Suppressor macrophage (primary cell): Measurements from ENCODE around the gene KRTAP10-4.
"Not testable (repeated sequence)": the region's sequence is repeated elsewhere in the genome, so short reads cannot be mapped to it uniquely, and the experiment has no call there.

Experiments used
- DNase-seq, 4 experiments: peaks; one replicate each; pipeline ENCODE4 v3.0.0-alpha.2; 2020 to 2022
- total RNA-seq, 17 experiments: gene quantifications; one replicate each; lab custom pipeline; 2026; ENCODE audit warnings: mixed read lengths in 6 of 17, inconsistent platforms in 3 of 17; lab: John Stamatoyannopoulos, UW

Gene KRTAP10-4, protein sequence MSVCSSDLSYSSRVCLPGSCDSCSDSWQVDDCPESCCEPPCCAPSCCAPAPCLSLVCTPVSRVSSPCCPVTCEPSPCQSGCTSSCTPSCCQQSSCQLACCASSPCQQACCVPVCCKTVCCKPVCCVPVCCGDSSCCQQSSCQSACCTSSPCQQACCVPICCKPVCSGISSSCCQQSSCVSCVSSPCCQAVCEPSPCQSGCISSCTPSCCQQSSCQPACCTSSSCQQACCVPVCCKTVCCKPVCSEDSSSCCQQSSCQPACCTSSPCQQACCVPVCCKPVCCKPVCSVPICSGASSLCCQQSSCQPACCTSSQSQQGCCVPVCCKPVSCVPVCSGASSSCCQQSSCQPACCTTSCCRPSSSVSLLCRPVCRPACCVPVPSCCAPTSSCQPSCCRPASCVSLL
- 0 to 0.77 (median 0) reads per million in 17 experiments for total RNA-seq

DNA sequence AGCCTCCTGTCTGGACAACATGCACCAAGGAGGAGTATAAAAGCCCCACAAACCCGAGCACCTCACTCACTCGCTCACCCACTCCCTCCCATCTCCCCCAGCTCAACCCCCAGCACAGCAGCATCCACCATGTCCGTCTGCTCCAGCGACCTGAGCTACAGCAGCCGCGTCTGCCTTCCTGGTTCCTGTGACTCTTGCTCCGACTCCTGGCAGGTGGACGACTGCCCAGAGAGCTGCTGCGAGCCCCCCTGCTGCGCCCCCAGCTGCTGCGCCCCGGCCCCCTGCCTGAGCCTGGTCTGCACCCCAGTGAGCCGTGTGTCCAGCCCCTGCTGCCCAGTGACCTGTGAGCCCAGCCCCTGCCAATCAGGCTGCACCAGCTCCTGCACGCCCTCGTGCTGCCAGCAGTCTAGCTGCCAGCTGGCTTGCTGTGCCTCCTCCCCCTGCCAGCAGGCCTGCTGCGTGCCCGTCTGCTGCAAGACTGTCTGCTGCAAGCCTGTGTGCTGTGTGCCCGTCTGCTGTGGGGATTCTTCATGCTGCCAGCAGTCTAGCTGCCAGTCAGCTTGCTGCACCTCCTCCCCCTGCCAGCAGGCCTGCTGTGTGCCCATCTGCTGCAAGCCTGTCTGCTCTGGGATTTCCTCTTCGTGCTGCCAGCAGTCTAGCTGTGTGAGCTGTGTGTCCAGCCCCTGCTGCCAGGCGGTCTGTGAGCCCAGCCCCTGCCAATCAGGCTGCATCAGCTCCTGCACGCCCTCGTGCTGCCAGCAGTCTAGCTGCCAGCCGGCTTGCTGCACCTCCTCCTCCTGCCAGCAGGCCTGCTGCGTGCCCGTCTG, at the start of gene KRTAP10-4:
Gene KRTAP10-4 (plus strand): TSS at position 100 of the 827 bp plus-strand sequence. CDS start 30 bp downstream, at position 130.
- not testable (repeated sequence) for DNase-seq

DNA sequence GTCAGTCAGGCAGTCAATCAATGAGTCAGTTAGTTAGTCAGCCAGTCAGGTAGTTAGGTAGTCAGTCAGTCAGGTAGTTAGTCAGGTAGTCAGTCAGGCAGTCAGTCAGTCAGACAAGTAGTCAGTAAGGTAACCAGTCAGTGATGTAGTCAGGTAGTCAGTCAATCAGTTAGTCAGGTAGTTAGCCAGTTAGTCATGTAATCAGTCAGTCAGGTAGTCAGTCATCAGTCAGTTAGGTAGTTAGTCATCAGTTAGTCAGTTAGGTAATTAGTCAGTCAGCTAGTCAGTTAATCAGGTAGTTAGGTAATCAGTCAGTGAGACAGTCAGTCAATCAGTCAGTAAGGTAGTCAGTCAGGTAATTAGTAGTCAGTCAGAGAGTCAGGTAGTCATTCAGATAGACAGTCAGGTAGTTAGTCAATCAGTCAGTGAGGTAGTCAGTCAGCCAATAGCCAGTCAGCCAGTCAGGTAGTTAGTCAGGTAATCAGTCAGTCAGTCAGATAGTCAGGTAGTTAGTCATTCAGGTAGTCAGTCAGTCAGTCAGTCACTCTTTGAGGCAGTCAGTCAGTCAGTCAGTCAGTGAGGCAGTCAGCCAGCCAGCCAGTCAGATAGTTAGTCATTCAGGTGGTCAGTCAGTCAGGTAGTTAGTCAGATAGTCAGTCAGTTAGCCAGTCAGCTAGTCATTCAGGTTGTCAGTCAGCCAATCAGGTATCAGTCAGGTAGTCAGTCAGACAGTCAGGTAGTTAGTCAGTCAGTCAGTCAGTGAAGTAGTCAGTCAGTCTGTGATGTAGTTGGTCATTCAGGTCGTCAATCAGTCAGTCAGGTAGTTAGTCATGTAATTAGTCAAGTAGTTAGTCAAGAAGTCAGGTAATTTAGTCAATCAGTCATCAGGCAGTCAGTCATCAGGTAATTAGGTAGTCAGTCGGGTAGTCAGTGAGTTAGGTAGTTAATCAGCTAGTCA, 48.8 kb upstream of the KRTAP10-4 start:
- DNase-seq: no peak

DNA sequence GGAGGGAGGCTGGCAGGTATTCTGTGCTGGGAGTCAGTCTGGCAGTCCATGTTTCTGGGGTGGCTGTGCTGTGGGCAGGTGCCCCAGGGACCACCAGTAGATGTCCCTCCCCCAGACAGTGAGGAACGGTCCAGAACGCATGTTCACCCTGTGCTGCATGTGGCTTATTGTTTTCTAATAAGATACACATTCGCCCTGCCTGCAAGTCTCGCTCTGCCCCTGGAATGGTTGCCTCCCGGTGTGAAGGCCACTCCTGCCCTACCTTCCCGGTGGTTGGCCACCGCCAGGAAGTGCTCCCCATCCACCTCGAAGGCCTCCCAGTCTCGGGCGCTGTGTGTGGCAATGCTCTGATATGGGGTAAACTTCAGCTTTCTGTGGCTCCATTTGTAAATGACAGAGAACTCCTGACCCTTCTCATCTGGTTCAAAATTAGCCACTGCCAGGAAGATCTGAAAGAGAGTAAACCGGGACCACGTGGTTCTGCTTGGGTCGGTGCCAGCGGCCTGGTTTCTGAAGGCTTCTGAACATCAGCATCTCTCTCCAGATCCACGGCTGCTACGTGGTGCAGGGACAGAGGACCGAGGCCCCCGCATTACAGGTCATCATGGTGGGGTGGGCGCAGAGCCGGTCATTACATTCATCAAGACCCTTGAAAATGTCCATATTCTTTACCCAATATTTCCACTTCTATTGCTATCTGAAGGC, 48.0 kb upstream of the KRTAP10-4 start:
- no peak for DNase-seq

DNA sequence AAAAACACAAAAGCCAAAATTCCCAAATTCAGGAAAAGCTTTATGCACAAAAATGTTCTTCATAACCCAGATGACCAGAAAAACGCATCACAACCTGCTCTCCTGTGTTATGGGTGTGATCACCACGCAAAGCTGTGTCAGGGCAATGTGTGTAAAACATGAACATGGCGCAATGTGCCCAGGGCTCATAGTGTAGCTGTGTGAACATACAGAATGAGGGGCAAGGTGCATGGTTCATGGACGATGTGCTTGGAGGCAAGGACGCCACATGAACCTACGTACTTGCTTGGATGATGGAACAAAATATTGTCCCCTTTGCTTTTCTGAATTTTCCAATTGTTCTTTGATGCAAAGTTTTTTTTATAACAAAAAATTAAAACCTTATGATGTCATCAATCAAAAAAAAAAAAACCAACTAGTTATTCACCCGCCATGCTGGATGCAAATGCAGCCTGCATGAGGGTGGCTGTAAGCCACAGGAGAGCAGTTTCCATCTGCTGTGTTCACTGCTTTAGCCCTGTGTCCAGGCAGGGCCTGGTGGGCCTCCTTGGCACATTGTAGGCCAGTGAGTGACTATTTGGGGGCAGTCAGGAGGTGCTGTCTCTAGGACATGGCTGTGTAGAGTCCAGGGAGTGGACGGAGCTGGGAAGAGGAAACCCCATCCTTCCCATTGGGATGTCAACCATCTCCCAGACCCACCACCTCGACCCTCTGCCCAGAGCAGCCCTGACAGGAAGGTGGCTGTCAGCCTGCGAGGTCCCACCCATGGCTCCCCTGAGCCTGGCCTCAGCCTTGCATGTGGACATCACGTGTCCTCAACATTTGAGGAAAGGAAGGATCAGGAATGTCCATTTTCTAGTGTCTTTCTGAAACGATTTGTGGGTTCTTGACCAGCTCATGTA, 47.2 kb upstream of the KRTAP10-4 start:
- DNase-seq: no peak

GRCh38 chr21:44527156-44527982, 46.2 kb upstream of the KRTAP10-4 start:
- no peak for DNase-seq

DNA sequence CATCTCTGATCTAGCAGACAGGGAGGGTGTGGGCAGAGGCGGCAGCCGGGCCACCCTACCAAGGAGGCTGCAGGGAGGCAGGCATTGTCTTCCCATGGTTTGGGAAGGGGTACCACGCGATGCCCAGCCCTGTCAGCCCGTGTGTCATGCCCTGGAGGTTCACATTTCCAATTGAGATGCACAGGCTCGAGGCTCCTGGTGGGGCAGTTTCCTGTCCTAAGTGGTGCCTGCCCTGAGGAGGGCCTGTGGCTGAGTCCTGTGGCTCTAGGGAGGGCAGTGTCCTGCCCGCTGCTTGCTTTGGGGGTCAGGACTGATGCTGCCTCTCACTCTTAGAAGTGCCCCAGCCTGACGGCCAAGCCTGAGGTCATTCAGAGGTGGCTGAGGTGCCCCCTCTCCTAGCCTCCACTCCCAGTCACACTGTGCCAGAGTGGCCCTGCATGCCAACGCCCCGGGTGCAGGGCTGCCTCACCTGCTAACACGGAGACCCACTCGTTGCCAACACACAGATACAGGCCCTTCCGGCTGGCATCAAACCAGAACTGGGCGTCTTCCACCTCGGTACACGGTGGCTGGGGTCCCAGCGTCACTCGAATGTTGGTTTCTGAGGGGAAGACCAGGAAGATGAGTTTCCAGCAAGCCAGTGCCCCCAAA, 45.4 kb upstream of the KRTAP10-4 start:
- DNase-seq: no peak

- no peak for DNase-seq
Observed at GRCh38 chr21:44528634-44528995, 44.9 kb upstream of the KRTAP10-4 start.

- no peak for DNase-seq
Observed at GRCh38 chr21:44529011-44529421, 44.5 kb upstream of the KRTAP10-4 start.

- no peak for DNase-seq
Observed at GRCh38 chr21:44529503-44530125, 43.9 kb upstream of the KRTAP10-4 start.

DNA sequence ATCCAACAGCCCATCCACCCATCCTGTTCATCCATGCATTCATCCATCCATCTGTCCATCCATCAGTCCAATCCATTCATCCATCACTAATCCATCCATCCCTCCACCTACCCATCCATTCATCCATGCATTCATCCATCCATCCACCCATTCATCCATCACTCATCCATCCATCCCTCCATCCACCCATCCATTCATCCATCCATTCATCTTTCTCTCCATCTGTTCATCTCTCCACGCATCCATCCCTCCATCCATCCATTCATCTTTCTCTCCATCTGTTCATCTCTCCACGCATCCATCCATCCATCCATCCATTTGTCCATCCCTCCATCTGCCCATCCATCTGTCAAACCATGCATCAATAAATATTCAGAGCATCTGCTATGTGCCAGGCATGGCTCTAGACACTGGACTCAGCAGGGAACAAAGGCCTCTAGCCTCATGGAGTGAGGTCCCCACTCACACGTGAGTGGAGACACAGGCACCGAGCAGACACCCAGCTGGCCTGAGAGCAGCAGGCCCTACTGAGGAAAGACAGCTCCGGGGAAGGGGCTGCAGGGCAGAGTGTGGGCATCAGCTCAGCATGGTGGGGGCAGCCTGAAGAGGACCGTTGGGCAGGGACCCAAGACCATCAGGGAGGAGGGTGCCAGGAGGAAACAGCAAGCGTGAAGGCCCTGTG, 43.2 kb upstream of the KRTAP10-4 start:
- no peak for DNase-seq

- DNase-seq: no peak
Observed at GRCh38 chr21:44530903-44531605, 42.5 kb upstream of the KRTAP10-4 start.

GRCh38 chr21:44531606-44532564, 41.6 kb upstream of the KRTAP10-4 start:
- DNase-seq: no peak

DNA sequence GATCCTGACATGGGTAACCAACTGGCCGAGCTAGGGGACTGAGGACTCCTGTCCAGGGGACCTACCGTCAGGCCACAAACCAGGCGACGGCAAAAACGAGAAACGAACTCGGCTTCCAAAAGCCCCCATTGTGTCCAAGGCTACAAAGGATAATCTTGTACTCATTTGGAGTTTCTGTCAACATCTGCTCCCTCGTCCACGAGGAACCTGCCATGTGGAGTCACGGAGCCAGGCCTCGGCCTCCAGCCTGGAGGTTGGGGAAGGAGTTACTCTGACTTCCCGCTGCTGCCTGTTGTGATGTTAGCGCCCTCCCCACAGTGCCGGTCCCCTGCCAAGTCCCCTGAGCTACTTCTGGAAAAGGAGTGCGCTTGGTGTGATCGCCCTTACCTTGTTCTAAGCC, 40.8 kb upstream of the KRTAP10-4 start:
- DNase-seq: no peak

DNA sequence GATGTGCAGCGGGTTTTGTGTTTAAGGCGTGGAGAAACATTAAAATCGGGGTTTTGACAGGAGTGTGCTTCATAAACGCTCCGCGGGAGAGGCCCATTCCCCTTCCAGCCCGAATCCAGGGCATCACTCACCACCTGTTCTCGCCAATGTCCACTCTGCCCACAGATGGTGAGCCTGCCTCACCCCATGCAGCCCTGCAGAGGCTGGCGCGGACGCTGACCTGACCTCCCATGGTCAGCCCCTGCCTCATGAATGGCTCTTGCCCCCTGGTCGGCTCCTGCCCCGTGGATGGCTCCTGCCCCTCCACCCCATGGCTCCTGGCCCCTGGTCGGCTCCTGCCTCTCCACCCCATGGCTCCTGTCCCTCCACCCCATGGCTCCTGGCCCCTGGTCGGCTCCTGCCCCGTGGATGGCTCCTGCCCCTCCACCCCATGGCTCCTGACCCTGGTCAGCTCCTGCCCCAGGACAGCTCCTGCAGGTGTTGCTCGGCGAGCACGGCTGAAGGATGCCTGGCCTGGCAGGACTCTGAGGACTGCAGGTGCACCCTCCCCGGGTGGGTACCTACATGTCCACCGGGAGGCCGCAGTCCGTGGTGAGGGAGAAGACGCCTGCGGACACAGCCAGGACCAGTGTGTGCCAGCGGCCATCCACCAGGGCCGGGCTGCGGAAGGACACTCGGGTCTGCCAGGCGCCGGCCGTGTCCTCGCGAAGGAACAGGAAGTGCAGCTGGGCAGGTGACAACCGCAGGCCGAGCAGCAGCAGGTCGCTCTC, 40.2 kb upstream of the KRTAP10-4 start:
- no peak for DNase-seq

DNA sequence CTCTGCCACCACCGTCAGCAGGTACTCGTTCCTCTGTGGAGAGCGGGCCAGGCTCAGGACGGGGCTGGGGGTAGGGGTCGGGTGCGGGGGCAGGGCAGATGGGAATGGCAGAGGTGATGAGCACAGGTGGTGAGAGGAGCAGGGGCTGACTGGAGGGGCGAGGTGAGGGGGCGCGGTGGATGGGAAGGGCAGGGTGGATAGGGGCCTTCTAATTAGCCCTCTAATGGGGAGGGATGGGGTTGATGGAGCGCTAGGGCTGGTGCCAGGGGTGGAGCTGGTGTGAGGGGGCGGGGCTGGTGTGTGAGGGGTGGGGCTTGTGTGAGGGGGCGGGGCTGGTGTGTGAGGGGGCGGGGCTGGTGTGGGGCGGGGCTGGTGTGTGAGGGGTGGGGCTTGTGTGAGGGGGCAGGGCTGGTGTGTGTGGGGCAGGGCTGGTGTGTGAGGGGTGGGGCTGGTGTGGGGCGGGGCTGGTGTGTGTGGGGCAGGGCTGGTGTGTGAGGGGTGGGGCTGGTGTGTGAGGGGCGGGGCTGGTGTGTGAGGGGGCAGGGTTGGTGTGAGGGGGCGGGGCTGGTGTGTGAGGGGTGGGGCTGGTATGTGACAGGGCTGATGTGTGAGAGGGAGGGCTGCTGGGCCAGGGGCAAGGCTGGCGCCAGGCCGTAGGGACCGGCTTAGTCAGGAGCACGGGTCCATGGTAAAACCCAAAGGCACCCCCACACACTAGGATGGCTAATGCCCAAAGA, 39.5 kb upstream of the KRTAP10-4 start:
- no peak for DNase-seq
